ENCODE results near the gene UCN2.

The UCN2 gene, protein sequence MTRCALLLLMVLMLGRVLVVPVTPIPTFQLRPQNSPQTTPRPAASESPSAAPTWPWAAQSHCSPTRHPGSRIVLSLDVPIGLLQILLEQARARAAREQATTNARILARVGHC

GRCh38 chr3:48563382-48563918 is at the start of gene UCN2:
Gene UCN2, minus strand, starts transcription at chr3:48563781. Its CDS starts 657 bp downstream, at chr3:48563124.
- DNase-seq (ENCODE audit: low read depth) = peak; percentile 54

GRCh38 chr3:48612309-48612708 is 48.7 kb upstream of the UCN2 start:
- no peak for DNase-seq (ENCODE audit: low read depth)

DNA sequence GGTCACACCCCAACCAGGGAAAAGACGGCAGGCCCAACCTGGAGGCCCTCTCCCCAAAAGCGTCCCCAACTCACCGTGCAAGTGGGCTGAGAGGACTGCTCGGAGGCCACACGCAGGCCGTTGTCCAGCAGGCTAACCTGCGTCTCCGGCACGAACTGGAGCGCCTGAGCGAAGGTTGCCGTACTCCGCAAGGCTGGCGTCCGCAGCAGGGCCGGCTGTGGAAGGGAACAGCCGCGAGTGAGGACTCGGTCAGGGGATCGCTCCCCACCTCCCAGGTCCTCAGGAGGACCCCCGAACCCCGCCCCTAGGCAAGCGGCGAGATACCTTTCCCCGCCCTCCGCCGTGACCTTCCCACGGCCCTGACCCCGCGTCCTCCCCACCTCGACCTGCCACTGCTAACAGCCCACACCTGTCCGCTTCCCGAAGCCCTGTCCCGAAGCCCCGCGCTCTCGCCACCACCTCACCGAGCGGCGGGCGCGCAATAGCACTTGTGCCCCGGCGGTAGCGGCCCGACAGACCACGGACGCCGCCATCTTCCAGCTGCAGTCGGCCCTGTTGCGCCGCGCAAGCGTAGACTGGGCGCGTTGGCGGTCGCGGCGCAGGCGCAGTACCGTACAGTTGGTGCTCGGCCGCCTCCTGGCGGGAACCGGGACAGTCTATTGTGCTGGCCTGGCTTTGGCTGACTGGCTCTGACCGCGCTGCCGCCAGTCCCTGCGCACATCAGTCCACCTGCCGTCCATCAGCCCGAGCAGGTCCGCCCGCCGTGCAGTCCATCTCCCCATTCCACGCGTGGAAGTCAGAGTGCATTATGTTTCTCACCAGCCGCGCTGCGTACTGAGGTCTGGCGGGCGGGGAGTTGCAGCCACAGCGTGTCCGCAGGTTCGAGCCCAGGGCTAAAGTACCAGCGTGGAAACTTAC is 45.8 kb upstream of the UCN2 start, which contains the start of gene UQCRC1:
UQCRC1 (minus strand) TSS at position 559 of the 918 bp plus-strand sequence; CDS start at position 533, 26 bp downstream.
- peak; percentile 93 for DNase-seq (ENCODE audit: low read depth)

DNA sequence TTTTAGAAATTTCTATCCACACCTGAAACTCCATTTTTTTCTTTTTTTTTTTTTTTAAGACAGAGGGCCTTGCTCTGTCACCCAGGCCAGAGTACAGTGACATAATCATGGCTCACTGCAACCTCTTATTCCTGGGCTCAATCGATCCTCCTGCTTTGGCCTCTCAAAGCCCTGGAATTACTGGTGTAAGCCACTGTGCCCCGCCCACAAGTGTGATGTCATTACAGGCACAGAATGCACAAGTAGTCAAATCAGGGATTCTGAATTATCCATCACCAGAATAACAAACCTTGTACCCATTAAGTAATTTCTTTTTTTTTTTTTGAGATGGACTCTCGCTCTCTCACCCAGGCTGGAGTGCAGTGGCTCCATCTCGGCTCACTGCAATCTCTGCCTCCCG is 43.9 kb upstream of the UCN2 start:
- DNase-seq (ENCODE audit: low read depth) = peak; percentile 16

GRCh38 chr3:48601622-48601994 is 38.0 kb upstream of the UCN2 start:
- DNase-seq (ENCODE audit: low read depth) = no peak

DNA sequence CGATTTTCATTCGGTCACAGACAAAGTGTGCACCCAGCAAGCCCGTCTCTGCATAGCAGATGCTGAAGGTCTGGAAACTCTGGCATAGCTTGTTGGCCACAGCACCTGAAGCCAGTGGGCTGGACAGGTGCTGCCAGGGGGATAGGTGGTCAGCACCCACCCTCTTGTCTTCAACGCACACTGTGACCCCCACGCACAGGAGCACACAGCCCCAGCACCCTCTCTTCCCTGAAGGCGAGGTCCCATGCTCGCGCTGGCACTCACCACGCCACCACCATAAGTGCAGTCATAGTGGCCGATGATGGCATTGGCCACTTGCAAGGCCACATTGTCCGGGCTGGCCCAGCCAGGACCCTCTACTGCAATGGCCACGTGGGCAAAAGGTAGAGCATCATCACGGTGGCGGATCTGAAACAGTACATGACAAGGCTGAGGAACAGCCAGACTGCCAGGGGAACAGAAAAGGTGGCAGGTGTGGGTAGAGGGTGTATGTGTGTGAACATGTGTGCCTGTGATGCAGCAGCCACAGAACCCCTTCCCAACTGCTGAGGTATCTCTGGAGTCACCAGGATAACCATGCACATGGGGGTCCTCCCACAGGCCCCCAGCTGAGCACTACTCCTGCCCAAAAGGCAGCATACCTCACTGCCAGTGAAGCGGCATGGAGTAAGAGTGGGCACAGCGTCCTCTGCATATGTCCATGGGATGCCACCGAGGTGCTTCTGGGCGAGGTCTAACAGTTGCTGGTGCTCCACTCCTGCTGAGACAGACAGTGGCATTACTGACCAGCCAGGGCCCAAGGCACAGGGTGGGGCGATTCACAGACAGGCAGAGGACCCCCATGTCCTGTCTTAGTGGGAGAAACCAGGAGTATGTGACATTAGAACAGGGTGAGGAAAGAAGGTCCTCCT is 37.4 kb upstream of the UCN2 start:
- no peak for DNase-seq (ENCODE audit: low read depth)

- no peak for DNase-seq (ENCODE audit: low read depth)
These were observed 36.1 kb upstream of the UCN2 start for GRCh38 chr3:48599509-48600285.

DNA sequence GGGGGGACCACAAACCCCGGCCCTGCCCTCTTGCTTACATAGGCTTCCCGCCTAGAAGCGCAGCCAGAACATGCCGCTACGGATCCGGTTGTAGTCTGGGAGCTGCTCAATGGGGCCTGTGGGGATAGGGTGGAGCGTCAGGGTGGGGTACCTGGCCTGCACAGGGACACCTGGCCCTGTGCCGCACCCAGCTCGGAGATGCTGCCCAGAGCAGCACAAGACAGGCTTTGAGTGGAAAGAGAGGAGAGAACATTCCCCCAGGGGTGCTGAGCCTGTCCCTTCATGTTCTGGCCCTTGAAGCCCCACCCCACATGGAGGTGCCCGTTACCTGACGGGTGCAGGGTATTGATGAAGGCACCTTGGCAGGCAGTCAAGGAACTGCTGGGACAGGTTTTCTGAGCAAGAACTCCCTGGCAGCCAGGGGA is 35.5 kb upstream of the UCN2 start:
- DNase-seq (ENCODE audit: low read depth) = peak; percentile 5

DNA sequence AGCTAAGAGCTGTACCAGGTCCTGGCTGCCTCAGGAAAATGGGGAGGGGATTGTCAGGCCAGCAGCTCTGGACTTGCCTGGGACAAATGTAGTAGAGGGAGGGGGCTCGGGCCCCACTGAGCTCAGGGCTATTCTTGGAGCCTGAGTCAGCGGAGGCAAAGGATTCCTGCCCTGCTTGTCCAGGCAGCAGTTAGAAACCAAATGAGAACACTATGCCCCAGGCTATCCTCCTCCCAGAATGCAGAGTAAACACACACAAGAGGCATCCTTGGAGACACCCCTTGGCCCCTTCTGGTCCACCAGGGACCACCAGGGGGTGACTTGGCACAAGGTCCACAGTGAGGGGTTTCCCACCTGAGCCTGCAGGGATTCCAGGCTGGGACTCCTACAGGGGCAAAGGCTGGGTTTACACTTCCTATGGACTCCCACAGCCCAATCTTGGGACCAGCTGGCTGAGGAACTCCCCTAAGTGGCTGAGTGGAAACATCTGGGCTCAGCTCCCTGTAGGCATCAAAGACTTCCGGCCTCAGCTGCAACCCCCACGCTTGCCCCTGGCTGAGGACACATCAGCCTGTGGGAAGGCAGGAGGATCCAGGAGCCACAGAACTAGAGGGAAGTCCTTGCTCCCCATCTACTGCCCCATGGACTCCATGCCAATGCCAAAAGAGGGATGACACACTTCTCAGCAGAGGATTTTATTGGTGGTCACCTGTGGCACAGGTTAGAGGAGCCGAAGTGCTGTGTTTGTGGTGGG is 34.9 kb upstream of the UCN2 start:
- peak; percentile 98 for DNase-seq (ENCODE audit: low read depth)

GRCh38 chr3:48597408-48597800 is 33.8 kb upstream of the UCN2 start:
- DNase-seq (ENCODE audit: low read depth) = peak; percentile 5

DNA sequence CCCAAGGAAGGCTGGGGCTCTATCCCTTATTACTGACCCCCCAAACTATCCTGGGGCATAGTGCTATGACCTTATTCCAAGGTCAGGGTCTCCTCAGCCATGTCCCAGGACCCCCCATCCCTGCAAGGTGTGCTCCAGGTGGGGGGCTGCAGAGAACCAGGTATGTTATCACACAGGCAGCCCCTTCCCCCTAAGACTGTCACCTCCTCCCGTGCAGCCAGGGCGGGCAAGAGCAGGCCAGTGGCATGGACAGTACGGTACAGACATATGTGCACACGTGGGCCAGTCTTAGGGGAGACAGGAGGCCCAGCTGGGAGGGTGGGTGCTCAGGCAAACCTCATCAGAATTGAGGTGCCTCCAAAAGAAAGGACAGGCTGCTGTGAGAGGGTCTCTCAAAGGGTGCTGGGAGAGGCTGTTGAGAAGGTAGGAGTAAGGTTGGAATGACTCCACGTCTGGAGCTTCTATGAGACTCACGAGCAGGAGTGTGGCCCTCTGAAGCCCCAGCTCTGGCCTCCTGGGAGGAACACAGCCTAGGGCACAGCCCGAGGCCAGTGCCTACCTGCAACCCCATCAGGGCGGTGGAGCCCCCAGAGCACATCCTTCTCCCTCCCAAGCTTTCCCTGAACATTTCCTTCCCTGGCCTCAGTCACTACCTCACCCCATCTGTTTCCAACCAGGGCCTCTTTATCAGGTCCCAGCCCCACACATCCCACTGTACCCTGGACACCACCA is 33.3 kb upstream of the UCN2 start:
- DNase-seq (ENCODE audit: low read depth) = no peak

- no peak for DNase-seq (ENCODE audit: low read depth)
These were observed 32.6 kb upstream of the UCN2 start for GRCh38 chr3:48596157-48596556.

- peak; percentile 96 for DNase-seq (ENCODE audit: low read depth)
These were observed 32.0 kb upstream of the UCN2 start for GRCh38 chr3:48595526-48596121.

DNA sequence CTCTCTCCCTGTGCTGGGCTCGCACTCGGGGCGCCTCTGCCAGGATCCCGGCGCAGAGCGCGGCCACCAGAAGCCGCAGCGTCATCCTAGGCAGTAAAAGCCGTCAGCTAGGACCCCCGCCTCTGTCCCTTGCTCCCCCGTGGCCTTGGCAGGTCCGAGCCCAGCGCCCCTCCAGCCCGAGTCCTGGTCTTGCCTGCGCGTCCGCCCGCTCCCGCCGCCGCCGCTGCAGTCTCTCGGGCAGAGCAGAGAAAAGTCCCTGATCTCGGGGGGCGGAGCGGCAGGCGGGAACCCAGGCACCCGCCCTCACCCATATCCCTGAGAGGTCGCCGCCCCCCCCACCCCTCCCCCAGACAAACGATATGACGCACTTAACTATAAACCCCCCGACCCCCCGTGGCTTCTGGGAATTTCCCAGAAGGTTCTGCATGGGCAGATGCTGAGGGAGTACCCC is 31.5 kb upstream of the UCN2 start, which contains the start of gene COL7A1:
COL7A1 (minus strand) TSS at position 255 of the 451 bp plus-strand sequence; CDS start at position 85, 170 bp downstream.
- no peak for DNase-seq (ENCODE audit: low read depth)

DNA sequence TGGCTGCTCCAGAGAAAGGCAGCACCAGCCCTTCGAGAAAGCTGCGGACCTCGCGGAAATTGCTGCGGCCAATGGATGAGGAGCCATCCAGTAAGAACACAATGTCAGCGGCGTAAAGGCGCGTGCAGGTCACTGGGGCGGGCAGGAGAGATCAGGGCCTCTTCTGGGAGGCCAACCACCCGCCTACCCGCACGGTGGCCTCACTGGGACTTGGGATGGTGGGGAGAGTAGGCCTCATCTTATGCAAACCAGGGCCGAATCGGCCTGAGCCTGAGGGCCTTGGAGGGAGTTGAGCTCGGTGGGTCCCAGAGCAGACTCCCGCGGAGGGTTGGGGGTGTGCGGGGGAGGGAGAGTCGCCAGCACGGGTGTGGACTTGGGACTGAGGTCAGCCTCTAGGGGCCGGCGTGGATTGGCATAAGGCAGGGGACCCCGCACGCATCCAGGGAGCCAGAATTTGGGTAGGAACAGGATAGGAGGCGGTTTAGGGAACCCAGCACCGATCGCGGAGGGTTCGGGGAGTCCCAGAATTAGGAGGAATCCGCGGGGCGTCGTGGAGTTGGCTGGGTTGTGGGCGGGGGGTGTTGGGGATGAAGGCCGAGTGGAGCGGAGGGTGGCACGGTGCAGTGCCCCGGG is 31.0 kb upstream of the UCN2 start:
- DNase-seq (ENCODE audit: low read depth) = peak; percentile 77

DNA sequence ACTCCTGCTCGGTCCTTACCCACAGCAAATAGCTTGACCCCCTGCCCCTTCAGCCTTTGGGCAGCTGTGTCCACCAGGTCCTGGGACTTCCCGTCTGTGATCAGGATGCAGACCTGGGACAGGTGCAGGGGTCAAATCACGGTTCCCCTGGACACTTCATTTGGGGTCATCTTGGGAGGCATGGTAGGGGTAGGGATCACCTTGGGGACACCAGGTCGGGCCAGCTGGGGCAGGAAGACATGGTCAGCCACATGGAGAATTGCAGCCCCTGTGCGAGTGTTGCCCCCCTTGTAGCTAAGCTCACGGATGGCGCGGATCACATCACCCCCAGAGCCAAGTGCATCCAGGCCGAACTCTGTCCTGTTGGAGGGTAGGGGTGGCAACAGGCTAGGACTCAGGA is 29.8 kb upstream of the UCN2 start:
- no peak for DNase-seq (ENCODE audit: low read depth)

DNA sequence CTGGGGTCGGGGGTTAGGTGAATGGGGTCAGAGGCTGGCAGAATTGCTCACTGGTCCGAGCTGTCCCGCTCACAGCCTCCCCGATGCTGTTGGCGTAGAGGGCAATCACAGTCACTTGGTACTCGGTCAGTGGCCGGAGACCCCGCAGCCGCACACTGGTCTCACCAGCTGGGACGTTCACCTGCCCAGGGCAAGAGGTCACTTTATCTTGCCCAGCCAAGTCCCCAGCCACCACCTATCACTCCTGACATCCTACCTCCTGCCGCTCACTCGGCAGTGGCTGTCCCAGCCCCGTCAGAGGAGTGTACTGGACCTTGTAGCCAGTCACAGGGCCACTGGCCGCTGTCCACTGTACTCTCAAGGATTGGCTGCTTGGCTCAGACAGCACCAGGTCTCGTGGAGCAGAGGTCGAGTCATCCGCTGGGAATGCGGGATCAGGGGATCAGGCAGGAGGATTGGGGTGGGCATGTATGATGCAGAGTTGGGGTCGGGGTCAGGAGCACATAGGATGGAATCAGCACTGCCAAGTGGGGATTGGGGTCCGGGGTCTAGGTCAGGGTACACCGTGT is 29.0 kb upstream of the UCN2 start:
- peak; percentile 42 for DNase-seq (ENCODE audit: low read depth)

- DNase-seq (ENCODE audit: low read depth) = no peak
These were observed 28.4 kb upstream of the UCN2 start for GRCh38 chr3:48591886-48592518.
